HEK293 (cell line): ENCODE results near the gene ING4.
A peak's percentile ranks its signal among the peaks of the same experiment; 100 is the strongest.

Experiments used
- CTCF ChIA-PET: fragments of 350-600 bp; formaldehyde crosslinking; extraction: SDS; loops from one replicate; lab custom pipeline; 2021; ENCODE audit warnings: antibody characterized with exemption; lab: Yijun Ruan, JAX
- POLR2A ChIA-PET: fragments of 300-600 bp; formaldehyde crosslinking; extraction: SDS; loops from one replicate; lab custom pipeline; 2020; ENCODE audit warnings: antibody characterized with exemption, inconsistent platforms; lab: Yijun Ruan, JAX
- H3K27ac ChIP-seq: fragments of 200-500 bp; sonication (Bioruptor generic); 2 replicates; pipeline ENCODE4 v1.5.1; 2014; ENCODE audit warnings: low read depth, low read length, control low read depth, inconsistent platforms; ENCODE audit errors: extremely low read depth
- H3K36me3 ChIP-seq, 2 experiments: fragments of 200-500 bp in 1 of 2; sonication (Bioruptor generic) in 1 of 2; 1 replicate in 1 of 2; 2 replicates in 1 of 2; pipeline ENCODE4 v1.5.1; 2014 to 2017; ENCODE audit warnings: inconsistent platforms in 2 of 2, low read length in 2 of 2; ENCODE audit not compliant: control insufficient read depth in 2 of 2, insufficient read depth in 1 of 2
- H3K4me1 ChIP-seq: fragments of 200-500 bp; sonication (Bioruptor generic); 2 replicates; pipeline ENCODE4 v1.5.1; 2014; ENCODE audit warnings: mild to moderate bottlenecking, low read length, inconsistent platforms; ENCODE audit not compliant: control insufficient read depth, insufficient read depth
- H3K4me3 ChIP-seq: 2 replicates; pipeline ENCODE4 v1.5.1; 2011; ENCODE audit warnings: low read depth, mild to moderate bottlenecking, control low read depth, low read length, moderate library complexity
- H3K9me3 ChIP-seq: fragments of 200-500 bp; sonication (Bioruptor generic); 2 replicates; pipeline ENCODE4 v1.5.1; 2014; ENCODE audit warnings: low read depth, low read length, inconsistent platforms; ENCODE audit not compliant: control insufficient read depth, insufficient read depth
- GLIS2 ChIP-seq: fragments of 450-650 bp; formaldehyde crosslinking; IDR thresholded peaks from 2 replicates; pipeline ENCODE4 v1.5.1; 2016; ENCODE audit warnings: missing biosample characterization, missing genetic modification characterization
- REPIN1 ChIP-seq: fragments of 450-650 bp; formaldehyde crosslinking; IDR thresholded peaks from 2 replicates; pipeline ENCODE4 v1.5.1; 2017; ENCODE audit warnings: missing biosample characterization, missing genetic modification characterization, low read depth
- ZBTB17 ChIP-seq: fragments of 450-650 bp; formaldehyde crosslinking; IDR thresholded peaks from 2 replicates; pipeline ENCODE4 v1.5.1; 2016; ENCODE audit warnings: missing biosample characterization, missing genetic modification characterization
- ZBTB21 ChIP-seq: fragments of 450-650 bp; formaldehyde crosslinking; IDR thresholded peaks from 2 replicates; pipeline ENCODE4 v1.5.1; 2017; ENCODE audit warnings: missing biosample characterization, missing genetic modification characterization
- ZEB2 ChIP-seq: fragments of 450-650 bp; formaldehyde crosslinking; IDR thresholded peaks from 2 replicates; pipeline ENCODE4 v1.5.1; 2016; ENCODE audit warnings: missing biosample characterization, missing genetic modification characterization
- ZIC2 ChIP-seq: fragments of 450-650 bp; formaldehyde crosslinking; IDR thresholded peaks from 2 replicates; pipeline ENCODE4 v1.5.1; 2016; ENCODE audit warnings: missing biosample characterization, missing genetic modification characterization
- ZNF16 ChIP-seq: fragments of 450-650 bp; formaldehyde crosslinking; IDR thresholded peaks from 2 replicates; pipeline ENCODE4 v1.5.1; 2016; ENCODE audit warnings: low read depth, missing biosample characterization, missing genetic modification characterization
- ZNF169 ChIP-seq: fragments of 450-650 bp; formaldehyde crosslinking; IDR thresholded peaks from 2 replicates; pipeline ENCODE4 v1.5.1; 2016; ENCODE audit warnings: missing biosample characterization, missing genetic modification characterization
- ZNF335 ChIP-seq: fragments of 450-650 bp; formaldehyde crosslinking; conservative IDR thresholded peaks from 2 replicates; pipeline ENCODE4 v1.5.1; 2016; ENCODE audit warnings: missing biosample characterization, missing genetic modification characterization
- ZNF341 ChIP-seq: fragments of 450-650 bp; formaldehyde crosslinking; IDR thresholded peaks from 2 replicates; pipeline ENCODE4; 2016; ENCODE audit warnings: low read depth, missing biosample characterization, missing genetic modification characterization
- ZNF426 ChIP-seq: fragments of 450-650 bp; formaldehyde crosslinking; IDR thresholded peaks from 2 replicates; pipeline ENCODE4 v1.5.1; 2017; ENCODE audit warnings: missing biosample characterization, missing genetic modification characterization, mild to moderate bottlenecking, inconsistent platforms, moderate library complexity
- ZNF48 ChIP-seq: fragments of 450-650 bp; formaldehyde crosslinking; IDR thresholded peaks from 2 replicates; pipeline ENCODE4 v1.5.1; 2016; ENCODE audit warnings: missing biosample characterization, missing genetic modification characterization
- ZNF549 ChIP-seq: fragments of 450-650 bp; IDR thresholded peaks from 2 replicates; pipeline ENCODE4 v1.5.1; 2018; ENCODE audit warnings: missing biosample characterization, missing genetic modification characterization, mild to moderate bottlenecking, inconsistent platforms, moderate library complexity
- ZNF600 ChIP-seq: fragments of 450-650 bp; formaldehyde crosslinking; IDR thresholded peaks from 2 replicates; pipeline ENCODE4 v1.5.1; 2016; ENCODE audit warnings: missing biosample characterization, missing genetic modification characterization
- ZNF623 ChIP-seq: fragments of 450-650 bp; formaldehyde crosslinking; IDR thresholded peaks from 2 replicates; pipeline ENCODE4 v1.5.1; 2016; ENCODE audit warnings: missing biosample characterization, missing genetic modification characterization
- TF ChIP-seq, protein P1 (sequence below): fragments of 450-650 bp; formaldehyde crosslinking; IDR thresholded peaks from 2 replicates; pipeline ENCODE4 v1.5.1; 2016; ENCODE audit warnings: missing biosample characterization, missing genetic modification characterization
- TF ChIP-seq, protein P2 (sequence below): fragments of 450-650 bp; formaldehyde crosslinking; IDR thresholded peaks from 2 replicates; pipeline ENCODE4 v1.5.1; 2016; ENCODE audit warnings: missing biosample characterization, missing genetic modification characterization

Gene ING4

DNA sequence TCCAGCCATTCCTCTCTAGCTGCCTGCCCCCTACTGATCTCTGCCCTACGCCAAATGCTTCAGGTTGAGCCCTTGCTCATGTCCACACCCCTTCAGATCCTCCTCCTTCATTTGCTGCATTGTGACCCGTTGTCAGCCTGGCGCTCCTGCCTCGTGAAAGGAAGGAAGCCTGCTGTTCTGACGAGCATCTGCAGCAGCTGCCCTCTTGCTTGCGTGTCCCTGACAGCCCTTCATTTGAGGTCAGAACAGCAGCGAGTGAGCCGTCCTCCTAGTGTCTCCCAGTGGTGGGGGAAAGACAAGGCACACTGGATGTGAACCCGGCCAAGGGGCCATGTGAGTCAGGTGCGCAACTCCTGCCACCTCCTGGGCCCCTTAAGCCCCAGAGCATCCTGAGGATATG is 40.7 kb upstream of the ING4 start (continued):
- TF ChIP-seq ZNF16 (tag by site-specific recombination) (no peak), ZNF600 (tag by site-specific recombination) (peak; percentile 46; the same call in 1 of the 2 replicates), ZBTB21 (tag by site-specific recombination) (no peak), ZNF341 (peak; percentile 40; the same call in 1 of the 2 replicates)

DNA sequence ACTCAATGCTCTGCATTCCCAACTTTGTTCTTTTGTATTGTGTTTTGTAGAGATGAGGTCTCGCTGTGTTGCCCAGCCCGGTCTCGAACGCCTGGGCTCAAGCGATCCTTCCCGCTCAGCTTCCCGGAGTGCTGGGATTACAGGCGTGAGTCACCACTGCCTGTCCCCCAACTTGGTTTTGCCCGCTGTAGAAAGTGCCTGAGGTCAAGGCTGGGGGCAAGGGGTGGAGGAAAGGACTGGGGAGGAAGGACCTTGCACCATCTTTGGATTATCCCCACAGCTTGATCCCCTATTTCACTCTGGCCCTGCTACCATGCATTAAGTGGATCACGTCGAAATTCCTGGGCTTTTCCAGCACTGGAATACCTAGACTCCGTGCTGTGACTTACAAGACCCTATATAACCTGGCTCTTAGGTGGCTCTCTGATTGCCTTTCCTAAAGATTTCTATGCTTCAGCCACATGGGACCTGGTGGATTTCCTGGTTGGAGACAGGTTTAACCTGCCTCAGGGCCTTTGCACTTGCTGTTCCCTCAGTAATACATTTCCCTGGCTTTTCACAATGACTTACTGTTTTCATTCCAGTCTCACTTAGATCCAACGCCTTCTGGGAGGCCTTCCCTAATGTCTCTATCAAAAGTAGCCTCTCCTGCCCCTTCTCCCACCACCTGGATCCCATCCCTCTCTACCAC is 38.3 kb upstream of the ING4 start:
- POLR2A ChIA-PET = no interaction called here

DNA sequence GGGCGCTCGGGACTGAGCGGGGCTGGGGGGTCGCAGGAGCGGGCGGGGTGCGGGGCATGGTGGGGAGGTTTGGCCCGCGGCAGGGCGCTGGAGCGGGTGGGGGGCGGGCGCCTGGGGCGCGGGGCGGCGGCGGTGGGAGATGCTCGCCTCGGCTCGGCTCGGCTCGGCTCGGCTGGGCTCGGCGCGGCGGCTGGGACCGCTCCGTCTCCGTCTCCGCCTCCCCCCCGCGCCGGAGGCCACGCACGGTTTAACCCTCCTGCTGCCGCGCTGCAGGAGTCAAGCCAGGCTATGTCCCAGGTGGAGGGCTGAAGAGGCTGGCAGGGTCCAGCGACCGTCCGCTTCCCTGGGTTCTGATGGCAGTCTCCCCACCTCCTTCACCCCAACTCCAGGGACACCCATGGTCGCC is 37.7 kb upstream of the ING4 start, which contains the start of gene PIANP:
Gene PIANP (minus strand): TSS at position 170 of the 406 bp plus-strand sequence. CDS start 2,754 bp downstream, outside the sequence.
- CTCF ChIA-PET = no interaction called here
- Histone ChIP-seq H3K27ac (peak within 1 kb of the TSS; percentile 24; the same call in 1 of the 2 replicates), H3K4me1 (no peaks in the 10 kb centered on the region), H3K36me3 (peaks cover 0 to 9% of the 10 kb centered on the region in 2 experiments; a peak in 1 of 3 replicates), H3K9me3 (no peaks in the 10 kb centered on the region), H3K4me3 (peak within 1 kb of the TSS; percentile 55)
- POLR2A ChIA-PET = no interaction called here
- peak; percentile 59 for TF ChIP-seq ZIC2 (tag by site-specific recombination)
- no peak for TF ChIP-seq REPIN1 (tag by site-specific recombination)

More for the DNA sequence above, 38.3 kb upstream of the ING4 start:
- CTCF ChIA-PET = interaction anchor here (1.0 kb wide), 1 partner anchor 236 kb away, joined by 3 read pairs; no protein-coding TSS in a partner anchor
- Histone ChIP-seq H3K4me3 (peak overlapping the region; percentile 43; the same call in 1 of the 2 replicates), H3K27ac (no peak overlapping the region), H3K4me1 (no peaks in the 10 kb centered on the region)
- TF ChIP-seq ZNF335 (tag by site-specific recombination) (peak; percentile 84), GLIS2 (tag by site-specific recombination) (no peak), ZNF169 (tag by site-specific recombination) (no peak), ZIC2 (tag by site-specific recombination) (peak; percentile 16; the same call in 1 of the 2 replicates), ZNF426 (tag by site-specific recombination) (no peak), ZNF549 (no peak), ZNF48 (tag by site-specific recombination) (no peak), ZBTB17 (tag by site-specific recombination) (no peak), ZNF623 (tag by site-specific recombination) (peak; percentile 99), ZEB2 (tag by site-specific recombination) (0 out of 2 replicates have a peak, but pooled peaks have one; percentile 15)
- TF ChIP-seq, protein P1, sequence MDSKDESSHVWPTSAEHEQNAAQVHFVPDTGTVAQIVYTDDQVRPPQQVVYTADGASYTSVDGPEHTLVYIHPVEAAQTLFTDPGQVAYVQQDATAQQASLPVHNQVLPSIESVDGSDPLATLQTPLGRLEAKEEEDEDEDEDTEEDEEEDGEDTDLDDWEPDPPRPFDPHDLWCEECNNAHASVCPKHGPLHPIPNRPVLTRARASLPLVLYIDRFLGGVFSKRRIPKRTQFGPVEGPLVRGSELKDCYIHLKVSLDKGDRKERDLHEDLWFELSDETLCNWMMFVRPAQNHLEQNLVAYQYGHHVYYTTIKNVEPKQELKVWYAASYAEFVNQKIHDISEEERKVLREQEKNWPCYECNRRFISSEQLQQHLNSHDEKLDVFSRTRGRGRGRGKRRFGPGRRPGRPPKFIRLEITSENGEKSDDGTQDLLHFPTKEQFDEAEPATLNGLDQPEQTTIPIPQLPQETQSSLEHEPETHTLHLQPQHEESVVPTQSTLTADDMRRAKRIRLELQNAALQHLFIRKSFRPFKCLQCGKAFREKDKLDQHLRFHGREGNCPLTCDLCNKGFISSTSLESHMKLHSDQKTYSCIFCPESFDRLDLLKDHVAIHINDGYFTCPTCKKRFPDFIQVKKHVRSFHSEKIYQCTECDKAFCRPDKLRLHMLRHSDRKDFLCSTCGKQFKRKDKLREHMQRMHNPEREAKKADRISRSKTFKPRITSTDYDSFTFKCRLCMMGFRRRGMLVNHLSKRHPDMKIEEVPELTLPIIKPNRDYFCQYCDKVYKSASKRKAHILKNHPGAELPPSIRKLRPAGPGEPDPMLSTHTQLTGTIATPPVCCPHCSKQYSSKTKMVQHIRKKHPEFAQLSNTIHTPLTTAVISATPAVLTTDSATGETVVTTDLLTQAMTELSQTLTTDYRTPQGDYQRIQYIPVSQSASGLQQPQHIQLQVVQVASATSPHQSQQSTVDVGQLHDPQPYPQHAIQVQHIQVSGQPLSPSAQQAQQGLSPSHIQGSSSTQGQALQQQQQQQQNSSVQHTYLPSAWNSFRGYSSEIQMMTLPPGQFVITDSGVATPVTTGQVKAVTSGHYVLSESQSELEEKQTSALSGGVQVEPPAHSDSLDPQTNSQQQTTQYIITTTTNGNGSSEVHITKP = peak; percentile 47; the same call in 1 of the 2 replicates
- TF ChIP-seq, protein P2, sequence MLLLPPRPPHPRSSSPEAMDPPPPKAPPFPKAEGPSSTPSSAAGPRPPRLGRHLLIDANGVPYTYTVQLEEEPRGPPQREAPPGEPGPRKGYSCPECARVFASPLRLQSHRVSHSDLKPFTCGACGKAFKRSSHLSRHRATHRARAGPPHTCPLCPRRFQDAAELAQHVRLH (tag by site-specific recombination) = 0 out of 2 replicates have a peak, but pooled peaks have one; percentile 33
- TF ChIP-seq, all 188 proteins: peak for 6
- Histone ChIP-seq H3K36me3 (peaks cover 0 to 9% of the 10 kb centered on the region in 2 experiments; a peak in 1 of 3 replicates), H3K9me3 (no peaks in the 10 kb centered on the region)
